H1 (cell line): Measurements from ENCODE around the gene LIMK2. TPM values are rescaled to one million over a fixed set of nuclear protein-coding genes. Genes with fewer than 3 reads are reported as not detected.

Experiments
- CTCF ChIA-PET: fragments of 300-600 bp; sonication (Branson Sonifier 250); formaldehyde crosslinking; loops from one replicate; lab custom pipeline; 2021; ENCODE audit not compliant: partially characterized antibody; lab: Charles Lee
- POLR2A ChIA-PET: fragments of 300-600 bp; sonication (Branson Sonifier 250); formaldehyde crosslinking; loops from one replicate; lab custom pipeline; 2021; ENCODE audit warnings: inconsistent platforms; ENCODE audit not compliant: partially characterized antibody; lab: Charles Lee
- DNase-seq, 2 experiments: peaks; one replicate each; pipeline versions ENCODE4 v3.0.0 to v3.0.0-alpha.2; 2010 to 2022; ENCODE audit warnings: low spot score in 2 of 2, low read depth in 1 of 2, mixed read lengths in 1 of 2
- FAIRE-seq: peaks from 2 replicates; lab custom pipeline; 2011; peaks lifted over from hg19 to GRCh38; lab: Jason Lieb, UNC
- H2AFZ ChIP-seq: 2 replicates; pipeline ENCODE4 v1.8.1; 2012; ENCODE audit warnings: low read length, inconsistent platforms
- H2AK5ac ChIP-seq: 2 replicates; pipeline ENCODE4 v1.6.1; 2013; ENCODE audit warnings: low read depth, low read length
- H2BK120ac ChIP-seq: replicated peaks from 2 replicates; pipeline ENCODE3; 2013; ENCODE audit warnings: low read depth, low read length, inconsistent platforms
- H2BK12ac ChIP-seq: 2 replicates; pipeline ENCODE4 v1.6.1; 2013; ENCODE audit warnings: low read depth, low read length
- H2BK15ac ChIP-seq: 2 replicates; pipeline ENCODE4 v1.6.1; 2013; ENCODE audit warnings: low read length
- H2BK20ac ChIP-seq: 2 replicates; pipeline ENCODE4 v1.6.1; 2013; ENCODE audit warnings: low read length
- H2BK5ac ChIP-seq: 2 replicates; pipeline ENCODE4 v1.6.1; 2013; ENCODE audit warnings: low read depth, low read length
- H3K14ac ChIP-seq: 2 replicates; pipeline ENCODE4 v1.6.1; 2013; ENCODE audit warnings: inconsistent platforms; ENCODE audit not compliant: insufficient read length
- H3K18ac ChIP-seq: 2 replicates; pipeline ENCODE4 v1.6.1; 2013; ENCODE audit warnings: low read length; ENCODE audit errors: extremely low read depth
- H3K23ac ChIP-seq: 2 replicates; pipeline ENCODE4 v1.6.1; 2013; ENCODE audit warnings: inconsistent platforms; ENCODE audit not compliant: insufficient read length
- H3K23me2 ChIP-seq: 2 replicates; pipeline ENCODE4 v1.6.1; 2013; ENCODE audit warnings: low read depth, low read length
- H3K27ac ChIP-seq: 2 replicates; pipeline ENCODE4 v1.6.1; 2011; ENCODE audit warnings: low read depth, low read length, inconsistent platforms
- H3K27me3 ChIP-seq, 4 experiments: replicated peaks in 1 of 4; 1 replicate in 1 of 4; 2 replicates in 3 of 4; pipeline versions ENCODE4 v1.6.1 to v1.8.1; 2011 to 2013; ENCODE audit warnings: low read length in 3 of 4, mild to moderate bottlenecking in 3 of 4, inconsistent platforms in 2 of 4, mixed read lengths in 2 of 4, moderate library complexity in 1 of 4; ENCODE audit not compliant: control insufficient read depth in 3 of 4, insufficient read depth in 3 of 4; ENCODE audit errors: extremely low read depth in 1 of 4
- H3K36me3 ChIP-seq, 4 experiments: 2 replicates each; pipeline versions ENCODE4 v1.6.1 to v1.8.1; 2011 to 2013; ENCODE audit warnings: mild to moderate bottlenecking in 4 of 4, low read length in 3 of 4, moderate library complexity in 2 of 4, control low read depth in 1 of 4, inconsistent platforms in 1 of 4; ENCODE audit not compliant: insufficient read depth in 4 of 4, control insufficient read depth in 2 of 4
- H3K4ac ChIP-seq: replicated peaks from 2 replicates; pipeline ENCODE3; 2013; ENCODE audit warnings: low read length, low read depth, mixed read lengths, inconsistent platforms; ENCODE audit not compliant: insufficient read length
- H3K4me1 ChIP-seq, 4 experiments: replicated peaks in 1 of 4; 1 replicate in 1 of 4; 2 replicates in 3 of 4; pipeline versions ENCODE4 v1.6.1 to v1.8.1; 2011 to 2013; ENCODE audit warnings: low read length in 3 of 4, inconsistent platforms in 2 of 4, mixed read lengths in 1 of 4; ENCODE audit not compliant: insufficient read depth in 4 of 4, control insufficient read depth in 3 of 4
- H3K4me2 ChIP-seq, 2 experiments: 2 replicates each; pipeline versions ENCODE4 v1.6.1 to v1.8.1; 2011 to 2013; ENCODE audit warnings: low read depth in 2 of 2, low read length in 2 of 2, control low read depth in 1 of 2, inconsistent platforms in 1 of 2, mild to moderate bottlenecking in 1 of 2; ENCODE audit not compliant: insufficient read depth in 1 of 2
- H3K4me3 ChIP-seq, 4 experiments: fragments of 200-600, 300-600 bp in 1 of 4; sonication (generic), shearing (Covaris generic), sonication (Bioruptor Twin) in 1 of 4; 2 replicates each; pipeline versions ENCODE4 v1.5.1 to v1.8.1; 2011 to 2016; ENCODE audit warnings: low read length in 4 of 4, low read depth in 3 of 4, control low read depth in 2 of 4, inconsistent platforms in 2 of 4, mild to moderate bottlenecking in 2 of 4, mixed read lengths in 1 of 4, moderate library complexity in 1 of 4; ENCODE audit not compliant: insufficient read depth in 2 of 4; ENCODE audit errors: extremely low read depth in 1 of 4
- H3K56ac ChIP-seq: replicated peaks from 2 replicates; pipeline ENCODE3; 2013; ENCODE audit warnings: low read depth, mild to moderate bottlenecking, mixed read lengths, low read length, inconsistent platforms; ENCODE audit not compliant: insufficient read length
- H3K79me1 ChIP-seq: 2 replicates; pipeline ENCODE4 v1.6.1; 2013; ENCODE audit warnings: low read depth, low read length, control low read depth
- H3K79me2 ChIP-seq, 2 experiments: 2 replicates each; pipeline versions ENCODE4 v1.6.1 to v1.8.1; 2012 to 2013; ENCODE audit warnings: low read length in 2 of 2, mild to moderate bottlenecking in 2 of 2, inconsistent platforms in 1 of 2; ENCODE audit not compliant: insufficient read depth in 2 of 2, control insufficient read depth in 1 of 2
- H3K9ac ChIP-seq, 4 experiments: replicated peaks in 1 of 4; 1 replicate in 1 of 4; 2 replicates in 3 of 4; pipeline versions ENCODE4 v1.6.1 to v1.8.1; 2011 to 2013; ENCODE audit warnings: low read depth in 3 of 4, low read length in 3 of 4, control low read depth in 2 of 4, mild to moderate bottlenecking in 2 of 4, moderate library complexity in 2 of 4, inconsistent platforms in 1 of 4; ENCODE audit errors: extremely low read depth in 1 of 4
- H3K9me3 ChIP-seq, 2 experiments: 2 replicates each; pipeline versions ENCODE4 v1.6.1 to v1.8.1; 2012 to 2013; ENCODE audit warnings: mild to moderate bottlenecking in 2 of 2, moderate library complexity in 2 of 2, control low read depth in 1 of 2, inconsistent platforms in 1 of 2, low read depth in 1 of 2, low read length in 1 of 2, mixed read lengths in 1 of 2; ENCODE audit not compliant: insufficient read depth in 2 of 2
- H4K20me1 ChIP-seq, 2 experiments: replicated peaks in 1 of 2; 2 replicates each; pipeline versions ENCODE3 to v1.8.1; 2011 to 2013; ENCODE audit warnings: inconsistent platforms in 2 of 2, low read length in 2 of 2, mild to moderate bottlenecking in 1 of 2; ENCODE audit not compliant: insufficient read depth in 2 of 2, control insufficient read depth in 1 of 2
- H4K5ac ChIP-seq: 2 replicates; pipeline ENCODE4 v1.6.1; 2013; ENCODE audit warnings: low read length, low read depth, mixed read lengths, inconsistent platforms; ENCODE audit not compliant: insufficient read length
- H4K8ac ChIP-seq: 2 replicates; pipeline ENCODE4 v1.8.0; 2013; ENCODE audit warnings: mild to moderate bottlenecking, moderate library complexity, low read length, inconsistent platforms; ENCODE audit not compliant: insufficient read depth; ENCODE audit errors: extremely low read depth
- H4K91ac ChIP-seq: replicated peaks from 2 replicates; pipeline ENCODE3; 2013; ENCODE audit warnings: low read length, mixed read lengths, inconsistent platforms; ENCODE audit not compliant: insufficient read length
- BCL11A ChIP-seq, 2 experiments: IDR thresholded peaks; one replicate each; pipeline ENCODE4 v1.6.1; 2011; ENCODE audit warnings: low read depth in 2 of 2, low read length in 2 of 2, mild to moderate bottlenecking in 2 of 2
- CHD1 ChIP-seq: IDR thresholded peaks from 2 replicates; pipeline ENCODE4 v1.6.1; 2012; ENCODE audit warnings: low read depth, low read length, improper control_type of control experiment
- CREB1 ChIP-seq: IDR thresholded peaks from 2 replicates; pipeline ENCODE4 v1.6.1; 2012; ENCODE audit warnings: inconsistent platforms
- CTBP2 ChIP-seq: IDR thresholded peaks from 2 replicates; pipeline ENCODE4 v1.7.0; 2011; ENCODE audit warnings: borderline replicate concordance, mild to moderate bottlenecking, moderate library complexity, mixed read lengths, low read length; ENCODE audit not compliant: insufficient read depth, insufficient read length
- FOSL1 ChIP-seq: IDR thresholded peaks from 2 replicates; pipeline ENCODE4 v1.6.1; 2011; ENCODE audit warnings: mild to moderate bottlenecking, low read depth, low read length, moderate library complexity; ENCODE audit not compliant: insufficient read depth
- GABPA ChIP-seq: IDR thresholded peaks from 2 replicates; pipeline ENCODE4 v1.6.1; 2011; ENCODE audit warnings: mild to moderate bottlenecking, low read length, moderate library complexity, borderline replicate concordance; ENCODE audit not compliant: insufficient read depth
- POLR2A ChIP-seq, 2 experiments: IDR thresholded peaks; 1 replicate in 1 of 2; 2 replicates in 1 of 2; pipeline ENCODE4 v1.6.1; 2011; ENCODE audit warnings: low read depth in 2 of 2, low read length in 2 of 2, mild to moderate bottlenecking in 2 of 2; ENCODE audit errors: control extremely low read depth in 1 of 2
- RAD21 ChIP-seq, 2 experiments: IDR thresholded peaks in 1 of 2; conservative IDR thresholded peaks in 1 of 2; 2 replicates each; pipeline ENCODE4 v1.6.1; 2011; ENCODE audit warnings: low read depth in 2 of 2, low read length in 2 of 2, improper control_type of control experiment in 1 of 2, inconsistent platforms in 1 of 2, mild to moderate bottlenecking in 1 of 2, moderate library complexity in 1 of 2
- SIX5 ChIP-seq: IDR thresholded peaks from 2 replicates; pipeline ENCODE4 v1.6.1; 2011; ENCODE audit warnings: mild to moderate bottlenecking, low read depth, low read length
- SRF ChIP-seq: IDR thresholded peaks from 2 replicates; pipeline ENCODE4 v1.6.1; 2011; ENCODE audit warnings: mild to moderate bottlenecking, low read depth, low read length, moderate library complexity
- SUZ12 ChIP-seq: fragments of 200-600 bp; sonication (generic); IDR thresholded peaks from 2 replicates; pipeline ENCODE4 v1.6.1; 2012; ENCODE audit warnings: mild to moderate bottlenecking, inconsistent platforms, low read length, moderate library complexity, mixed read lengths
- WGBS, 2 experiments: shearing (Covaris generic) in 1 of 2; methylation state at CpG; one replicate each; pipeline versions ENCODE4 v1.1.6 to v1.1.7; 2013 to 2015; ENCODE audit warnings: low lambda C conversion rate in 2 of 2, mixed read lengths in 2 of 2, inconsistent platforms in 1 of 2, low coverage in 1 of 2, missing lambda C conversion rate in 1 of 2; ENCODE audit not compliant: insufficient replicate concordance in 2 of 2, insufficient coverage in 1 of 2, insufficient read length in 1 of 2; ENCODE audit errors: extremely low coverage in 1 of 2, missing lambda C conversion rate in 1 of 2; 5-methylcytosine and 5-hydroxymethylcytosine counted together
- polyA plus RNA-seq, 7 experiments: library from polyadenylated mRNA; depleted of rRNA in 3 of 7; stranded (reverse) in 5 of 7; unstranded in 2 of 7; fragments of >200 nt in 5 of 7; fragments of 200-250 nt in 2 of 7; gene quantifications; 1 replicate in 5 of 7; 2 replicates in 1 of 7; 4 replicates in 1 of 7; pipeline versions ENCODE4 v1.2.1 to v1.2.3, GENCODE V29; 2011 to 2013; ENCODE audit warnings: missing spikeins in 2 of 7, mixed read lengths in 2 of 7
- total RNA-seq: library from RNA; stranded (reverse); fragmentation: NEBNext Ultra II Directional; extraction: Animal tissue kit (Norgen Biotek cat#: 25700); gene quantifications from 2 replicates; pipeline ENCODE4 v1.2.1, GENCODE V29; 2021

Gene LIMK2
- total and polyA plus RNA-seq, 2 of the 8 experiments (the other 6 are each of a cell fraction or from before 2014, with no cell fraction given), result 13.2 to 37.6 TPM

- no peaks in the 10 kb centered on the region for H3K9me3 ChIP-seq
- no peak overlapping the region for H2BK20ac ChIP-seq
- H4K91ac ChIP-seq, result no peak overlapping the region
- no peak overlapping the region for H4K8ac ChIP-seq
- no peak overlapping the region for H3K27ac ChIP-seq
- no peak overlapping the region for H3K56ac ChIP-seq
- H2BK15ac ChIP-seq, result no peak overlapping the region
- H3K18ac ChIP-seq, result no peak overlapping the region
- no peaks in the 10 kb centered on the region for H3K79me2 ChIP-seq
- no peaks in the 10 kb centered on the region for H4K20me1 ChIP-seq
- no peaks in the 10 kb centered on the region; the same call in 1 of the 2 replicates for H3K23me2 ChIP-seq
- H3K9ac ChIP-seq, result no peak overlapping the region
- no peak overlapping the region for H4K5ac ChIP-seq
- CTCF ChIA-PET, result interaction anchor here (0.6 to 1.7 kb wide), 8 partner anchors 10 to 887 kb away, joined by 3 to 6 read pairs (median 4); no protein-coding TSS in a partner anchor
- no peak overlapping the region for H3K4ac ChIP-seq
- H2BK120ac ChIP-seq, result no peak overlapping the region
- no peak overlapping the region for H3K14ac ChIP-seq
- no peak overlapping the region for H3K4me3 ChIP-seq
- H3K36me3 ChIP-seq, result peaks cover 0 to 3% (median 0%) of the 10 kb centered on the region in 4 experiments; a peak in 1 of 8 replicates
- H2BK12ac ChIP-seq, result no peak overlapping the region
- no peak overlapping the region for H3K4me2 ChIP-seq
- H2BK5ac ChIP-seq, result no peak overlapping the region
- FAIRE-seq (no peak), DNase-seq (no peak)
- POLR2A ChIA-PET, result interaction anchor here (1.0 to 1.5 kb wide), 6 partner anchors 15 to 238 kb away, joined by 3 to 4 read pairs (median 3); partner anchors contain the start of genes MORC2, PATZ1, RNF185 and TUG1
- H3K4me1 ChIP-seq, result peaks cover 0 to 2% (median under 1%) of the 10 kb centered on the region in 4 experiments; a peak in 1 of 7 replicates
- no peaks in the 10 kb centered on the region for H3K79me1 ChIP-seq
- H2AK5ac ChIP-seq, result no peak overlapping the region
- no peak overlapping the region for H2AFZ ChIP-seq
- 91% methylated on average over 8 of the region's 8 CpGs; no CpG with 5 or more reads in 1 of the 2 experiments for WGBS, 2 experiments
- H3K23ac ChIP-seq, result no peak overlapping the region
- H3K27me3 ChIP-seq, result no peaks in the 10 kb centered on the region
- TF ChIP-seq CREB1 (no peak), CHD1 (no peak), SUZ12 (no peak), POLR2A (IDR thresholded peaks at IDR 0.05; ENCODE audit: control extremely low read depth in 1 of 2, low read depth in 2 of 2, low read length in 2 of 2) (no peak), BCL11A (IDR thresholded peaks at IDR 0.05; ENCODE audit: low read depth in 2 of 2, low read length in 2 of 2) (no peak), CTBP2 (no peak), GABPA (no peak), FOSL1 (no peak), SRF (no peak), RAD21 (IDR thresholded peaks at IDR 0.05 in 1 of 2, conservative IDR thresholded peaks at IDR 0.05 in 1 of 2; ENCODE audit: low read depth in 2 of 2, low read length in 2 of 2) (no peak), SIX5 (no peak)
Measured at GRCh38 chr22:31206896-31207687, 5.0 kb upstream of the LIMK2 start.
